ENCODE data around the gene OVOL3. TPM values are rescaled to one million over a fixed set of nuclear protein-coding genes. Genes with fewer than 3 reads are reported as not detected.

The OVOL3 gene
- total RNA-seq, 5 donors from 2014 or later (not counting 1 experiment from before 2014, with no cell fraction given) = not detected

DNA sequence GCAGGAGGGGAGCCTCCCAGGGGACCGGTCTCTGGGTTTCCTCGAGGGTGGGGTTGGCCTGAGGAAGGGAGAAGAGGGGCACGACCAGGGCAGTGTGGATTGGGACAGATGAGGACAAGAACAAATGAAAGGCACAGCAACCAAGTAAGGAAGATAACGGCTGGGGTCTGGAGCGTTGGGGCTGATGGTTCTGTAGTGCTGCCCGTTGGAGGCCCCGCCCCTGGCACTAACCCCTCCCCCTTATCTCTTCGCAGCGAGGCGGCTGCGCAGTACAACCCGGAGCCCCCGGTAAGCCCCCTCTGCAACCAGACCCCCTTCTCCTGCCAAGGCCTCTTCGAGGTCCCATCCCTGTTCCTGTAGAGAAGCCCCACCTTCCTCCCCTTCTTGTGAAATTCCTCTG lies 31.1 kb downstream of the OVOL3 start:
- H3K4me3 ChIP-seq (ENCODE audit: control insufficient read depth in 1 of 2, extremely low read depth in 1 of 2, low read length in 1 of 2) = no peak overlapping the region
- Mint-ChIP-seq H3K27me3 (no peaks in the 10 kb centered on the region), H3K36me3 (peaks cover 34% of the 10 kb centered on the region), H3K4me1 (peaks cover 13 to 19% (median 17%) of the 10 kb centered on the region in 3 donors), H3K4me3 (peak overlapping the region in 2 of 3 donors; percentile 95 to 96), H3K9me3 (no peaks in the 10 kb centered on the region), H3K27ac (peak overlapping the region in 1 of 2 donors; percentile 87)
- H3K9me3 ChIP-seq = no peaks in the 10 kb centered on the region
- peaks cover 10 to 44% of the 10 kb centered on the region in 2 donors for H3K36me3 ChIP-seq (ENCODE audit: control insufficient read depth in 2 of 2, extremely low read depth in 1 of 2, insufficient read depth in 1 of 2, low read length in 1 of 2)
- POLR2A ChIA-PET = no interaction called here
- DNase-seq (no peak), ATAC-seq (replicated peaks in 1 of 4) (no peak)
- CTCF ChIA-PET = no interaction called here
- H3K27ac ChIP-seq (ENCODE audit: low read length) = peak overlapping the region; percentile 49
- H3K4me1 ChIP-seq (ENCODE audit: control insufficient read depth in 1 of 2, extremely low read depth in 1 of 2, insufficient read depth in 2 of 2, low read length in 2 of 2) = peaks cover 0 to 22% of the 10 kb centered on the region in 2 experiments
- no peaks in the 10 kb centered on the region for H3K27me3 ChIP-seq (replicated peaks in 1 of 2; ENCODE audit: control insufficient read depth in 2 of 2, extremely low read depth in 1 of 2, insufficient read depth in 2 of 2, low read length in 1 of 2)
- WGBS (ENCODE audit: insufficient coverage) = 98% methylated on average over 8 of the region's 14 CpGs

DNA sequence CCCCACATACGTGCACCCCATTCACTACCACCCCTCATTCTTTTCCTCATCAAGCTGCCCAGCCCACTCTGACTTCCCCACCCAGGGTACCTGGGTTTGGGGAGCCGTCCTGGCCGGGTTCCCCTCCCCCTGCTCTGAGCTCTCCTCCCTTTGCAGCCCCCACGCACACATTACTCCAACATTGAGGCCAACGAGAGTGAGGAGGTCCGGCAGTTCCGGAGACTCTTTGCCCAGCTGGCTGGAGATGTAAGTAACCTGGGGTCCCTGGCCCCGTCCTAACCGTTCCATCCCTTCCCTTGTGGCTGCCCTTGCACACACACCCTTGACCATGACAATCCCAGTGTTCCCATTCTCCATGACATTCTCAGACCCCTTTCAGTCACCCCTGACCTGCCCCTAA lies 31.6 kb downstream of the OVOL3 start:
- no peak for DNase-seq
- H3K27me3 ChIP-seq (replicated peaks in 1 of 2; ENCODE audit: control insufficient read depth in 2 of 2, extremely low read depth in 1 of 2, insufficient read depth in 2 of 2, low read length in 1 of 2) = no peaks in the 10 kb centered on the region
- 94% methylated on average over 9 of the region's 9 CpGs for WGBS (ENCODE audit: insufficient coverage)

DNA sequence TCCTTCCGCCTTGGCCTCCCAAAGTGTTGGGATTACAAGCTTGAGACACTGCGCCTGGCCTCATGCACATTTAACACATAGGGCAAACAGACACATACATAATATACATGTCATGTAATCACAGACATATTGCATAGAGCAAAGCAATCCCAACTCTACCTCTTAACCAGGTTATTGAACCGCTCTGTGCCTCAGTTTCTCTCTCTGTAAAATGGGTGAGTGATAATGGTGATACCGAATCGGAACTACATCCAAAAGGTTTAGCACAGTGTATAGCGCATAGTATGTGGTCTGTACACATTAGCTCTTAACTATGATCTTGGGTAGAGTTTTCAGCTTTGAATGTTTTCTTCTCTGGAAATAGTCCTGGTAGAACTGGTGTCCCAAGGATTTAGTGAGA lies 33.7 kb downstream of the OVOL3 start:
- Histone ChIP-seq H3K27me3 (replicated peaks in 1 of 2; ENCODE audit: control insufficient read depth in 2 of 2, extremely low read depth in 1 of 2, insufficient read depth in 2 of 2, low read length in 1 of 2) (no peaks in the 10 kb centered on the region), H3K27ac (ENCODE audit: low read length) (no peak overlapping the region), H3K9me3 (no peaks in the 10 kb centered on the region), H3K4me3 (ENCODE audit: control insufficient read depth in 1 of 2, extremely low read depth in 1 of 2, low read length in 1 of 2) (no peak overlapping the region), H3K4me1 (ENCODE audit: control insufficient read depth in 1 of 2, extremely low read depth in 1 of 2, insufficient read depth in 2 of 2, low read length in 2 of 2) (peaks cover 0 to 15% of the 10 kb centered on the region in 2 experiments), H3K36me3 (ENCODE audit: control insufficient read depth in 2 of 2, extremely low read depth in 1 of 2, insufficient read depth in 1 of 2, low read length in 1 of 2) (peaks cover 15 to 66% of the 10 kb centered on the region in 2 donors)
- Mint-ChIP-seq H3K4me1 (peaks cover 12 to 18% (median 13%) of the 10 kb centered on the region in 3 donors), H3K36me3 (peaks cover 47% of the 10 kb centered on the region), H3K9me3 (no peaks in the 10 kb centered on the region), H3K4me3 (no peak overlapping the region), H3K27ac (no peak overlapping the region), H3K27me3 (no peaks in the 10 kb centered on the region)
- ATAC-seq (replicated peaks in 1 of 4) = no peak
- WGBS (ENCODE audit: insufficient coverage) = 100% methylated on average over 5 of the region's 6 CpGs
- CTCF ChIA-PET = interaction anchor here in 1 of 2 donors (0.7 kb wide), 1 partner anchor 16 kb away, joined by 4 read pairs; no protein-coding TSS in a partner anchor
- DNase-seq = no peak
- POLR2A ChIA-PET = interaction anchor here in 1 of 2 donors (0.6 kb wide), 1 partner anchor 16 kb away, joined by 3 read pairs; no protein-coding TSS in a partner anchor

More for the DNA sequence above, 31.6 kb downstream of the OVOL3 start:
- H3K9me3 ChIP-seq = no peaks in the 10 kb centered on the region
- Mint-ChIP-seq H3K27ac (peak overlapping the region; percentile 23 to 52), H3K27me3 (no peaks in the 10 kb centered on the region), H3K4me3 (peak overlapping the region in 1 of 3 donors; percentile 22), H3K9me3 (no peaks in the 10 kb centered on the region), H3K4me1 (peaks cover 13 to 18% (median 17%) of the 10 kb centered on the region in 3 donors), H3K36me3 (peaks cover 36% of the 10 kb centered on the region)
- peaks cover 0 to 22% of the 10 kb centered on the region in 2 experiments for H3K4me1 ChIP-seq (ENCODE audit: control insufficient read depth in 1 of 2, extremely low read depth in 1 of 2, insufficient read depth in 2 of 2, low read length in 2 of 2)
- ATAC-seq (replicated peaks in 1 of 4) = no peak
- peaks cover 11 to 48% of the 10 kb centered on the region in 2 donors for H3K36me3 ChIP-seq (ENCODE audit: control insufficient read depth in 2 of 2, extremely low read depth in 1 of 2, insufficient read depth in 1 of 2, low read length in 1 of 2)
- H3K4me3 ChIP-seq (ENCODE audit: control insufficient read depth in 1 of 2, extremely low read depth in 1 of 2, low read length in 1 of 2) = no peak overlapping the region
- no peak overlapping the region for H3K27ac ChIP-seq (ENCODE audit: low read length)
- POLR2A ChIA-PET = no interaction called here
- CTCF ChIA-PET = no interaction called here

DNA sequence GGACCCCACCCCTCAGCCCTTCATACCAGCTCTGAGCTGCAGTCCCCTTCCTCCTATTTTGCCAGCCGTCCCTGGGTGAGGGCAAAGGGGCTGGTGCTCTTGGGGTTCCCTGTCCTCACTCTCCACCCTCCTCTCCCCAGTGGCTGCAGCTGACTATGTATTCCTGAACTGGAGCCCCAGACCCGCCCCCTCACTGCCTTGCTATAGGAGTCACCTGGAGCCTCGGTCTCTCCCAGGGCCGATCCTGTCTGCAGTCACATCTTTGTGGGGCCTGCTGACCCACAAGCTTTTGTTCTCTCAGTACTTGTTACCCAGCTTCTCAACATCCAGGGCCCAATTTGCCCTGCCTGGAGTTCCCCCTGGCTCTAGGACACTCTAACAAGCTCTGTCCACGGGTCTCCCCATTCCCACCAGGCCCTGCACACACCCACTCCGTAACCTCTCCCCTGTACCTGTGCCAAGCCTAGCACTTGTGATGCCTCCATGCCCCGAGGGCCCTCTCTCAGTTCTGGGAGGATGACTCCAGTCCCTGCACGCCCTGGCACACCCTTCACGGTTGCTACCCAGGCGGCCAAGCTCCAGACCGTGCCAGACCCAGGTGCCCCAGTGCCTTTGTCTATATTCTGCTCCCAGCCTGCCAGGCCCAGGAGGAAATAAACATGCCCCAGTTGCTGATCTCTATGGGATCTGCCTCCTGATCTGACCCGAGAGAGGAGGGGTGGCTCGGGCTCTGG lies 38.9 kb downstream of the OVOL3 start:
- ChIA-PET CTCF (interaction anchor here in 1 of 2 donors (0.5 to 0.6 kb wide), 2 partner anchors 47 to 75 kb away, joined by 3 read pairs; no protein-coding TSS in a partner anchor), POLR2A (no interaction called here)
- H3K9me3 ChIP-seq = no peaks in the 10 kb centered on the region
- H3K27ac ChIP-seq (ENCODE audit: low read length) = no peak overlapping the region
- no peaks in the 10 kb centered on the region for H3K4me1 ChIP-seq (ENCODE audit: control insufficient read depth in 1 of 2, extremely low read depth in 1 of 2, insufficient read depth in 2 of 2, low read length in 2 of 2)
- WGBS (ENCODE audit: insufficient coverage) = 96% methylated on average over 7 of the region's 13 CpGs
- H3K4me3 ChIP-seq (ENCODE audit: control insufficient read depth in 1 of 2, extremely low read depth in 1 of 2, low read length in 1 of 2) = no peak overlapping the region
- H3K36me3 ChIP-seq (ENCODE audit: control insufficient read depth in 2 of 2, extremely low read depth in 1 of 2, insufficient read depth in 1 of 2, low read length in 1 of 2) = peaks cover 12 to 61% of the 10 kb centered on the region in 2 donors
- no peaks in the 10 kb centered on the region for H3K27me3 ChIP-seq (replicated peaks in 1 of 2; ENCODE audit: control insufficient read depth in 2 of 2, extremely low read depth in 1 of 2, insufficient read depth in 2 of 2, low read length in 1 of 2)
- Mint-ChIP-seq H3K9me3 (no peaks in the 10 kb centered on the region), H3K27me3 (no peaks in the 10 kb centered on the region), H3K36me3 (peaks cover 41% of the 10 kb centered on the region), H3K4me3 (no peak overlapping the region), H3K4me1 (peaks cover 0 to 3% (median 0%) of the 10 kb centered on the region in 3 donors), H3K27ac (no peak overlapping the region)
- ATAC-seq (replicated peaks in 1 of 4) (no peak), DNase-seq (no peak)

DNA sequence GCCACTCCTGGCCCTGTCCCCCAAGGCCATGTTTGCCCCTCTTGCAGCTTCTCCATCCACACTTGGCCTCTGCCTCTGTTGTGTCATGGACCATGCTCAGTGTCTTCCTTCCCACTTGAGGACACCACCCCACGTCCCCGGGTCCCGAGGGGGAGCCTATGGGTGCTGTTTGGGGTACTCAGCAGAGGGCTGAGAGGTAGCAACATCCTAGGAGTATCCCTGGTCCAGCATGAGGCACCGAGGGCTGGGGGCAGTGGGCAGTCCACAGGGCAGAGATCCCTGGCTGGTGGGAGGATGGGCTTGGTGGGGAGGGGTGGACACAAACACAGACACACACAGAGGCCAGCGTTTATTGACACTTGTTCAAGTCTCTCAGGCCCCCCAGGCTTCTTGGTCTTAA lies 39.6 kb downstream of the OVOL3 start:
- DNase-seq = no peak
- peaks cover 40% of the 10 kb centered on the region for H3K36me3 Mint-ChIP-seq
- no peaks in the 10 kb centered on the region for H3K27me3 Mint-ChIP-seq
- no peak for ATAC-seq (replicated peaks in 1 of 4)
- no peaks in the 10 kb centered on the region for H3K9me3 Mint-ChIP-seq
- CTCF ChIA-PET = interaction anchor here in 1 of 2 donors (0.5 kb wide), 1 partner anchor 47 kb away, joined by 3 read pairs; no protein-coding TSS in a partner anchor
- POLR2A ChIA-PET = interaction anchor here in 1 of 2 donors (0.6 kb wide), 1 partner anchor 67 kb away, joined by 3 read pairs; no protein-coding TSS in a partner anchor
- no peaks in the 10 kb centered on the region for H3K4me1 ChIP-seq (ENCODE audit: control insufficient read depth in 1 of 2, extremely low read depth in 1 of 2, insufficient read depth in 2 of 2, low read length in 2 of 2)
- no peaks in the 10 kb centered on the region for H3K27me3 ChIP-seq (replicated peaks in 1 of 2; ENCODE audit: control insufficient read depth in 2 of 2, extremely low read depth in 1 of 2, insufficient read depth in 2 of 2, low read length in 1 of 2)
- H3K4me3 Mint-ChIP-seq = no peak overlapping the region
- H3K4me3 ChIP-seq (ENCODE audit: control insufficient read depth in 1 of 2, extremely low read depth in 1 of 2, low read length in 1 of 2) = no peak overlapping the region
- peaks cover 0 to 3% (median 0%) of the 10 kb centered on the region in 3 donors for H3K4me1 Mint-ChIP-seq
- 100% methylated on average over 1 of the region's 5 CpGs for WGBS (ENCODE audit: insufficient coverage)
- H3K36me3 ChIP-seq (ENCODE audit: control insufficient read depth in 2 of 2, extremely low read depth in 1 of 2, insufficient read depth in 1 of 2, low read length in 1 of 2) = peaks cover 12 to 53% of the 10 kb centered on the region in 2 donors
- no peak overlapping the region for H3K27ac Mint-ChIP-seq
- no peaks in the 10 kb centered on the region for H3K9me3 ChIP-seq
- no peak overlapping the region for H3K27ac ChIP-seq (ENCODE audit: low read length)

DNA sequence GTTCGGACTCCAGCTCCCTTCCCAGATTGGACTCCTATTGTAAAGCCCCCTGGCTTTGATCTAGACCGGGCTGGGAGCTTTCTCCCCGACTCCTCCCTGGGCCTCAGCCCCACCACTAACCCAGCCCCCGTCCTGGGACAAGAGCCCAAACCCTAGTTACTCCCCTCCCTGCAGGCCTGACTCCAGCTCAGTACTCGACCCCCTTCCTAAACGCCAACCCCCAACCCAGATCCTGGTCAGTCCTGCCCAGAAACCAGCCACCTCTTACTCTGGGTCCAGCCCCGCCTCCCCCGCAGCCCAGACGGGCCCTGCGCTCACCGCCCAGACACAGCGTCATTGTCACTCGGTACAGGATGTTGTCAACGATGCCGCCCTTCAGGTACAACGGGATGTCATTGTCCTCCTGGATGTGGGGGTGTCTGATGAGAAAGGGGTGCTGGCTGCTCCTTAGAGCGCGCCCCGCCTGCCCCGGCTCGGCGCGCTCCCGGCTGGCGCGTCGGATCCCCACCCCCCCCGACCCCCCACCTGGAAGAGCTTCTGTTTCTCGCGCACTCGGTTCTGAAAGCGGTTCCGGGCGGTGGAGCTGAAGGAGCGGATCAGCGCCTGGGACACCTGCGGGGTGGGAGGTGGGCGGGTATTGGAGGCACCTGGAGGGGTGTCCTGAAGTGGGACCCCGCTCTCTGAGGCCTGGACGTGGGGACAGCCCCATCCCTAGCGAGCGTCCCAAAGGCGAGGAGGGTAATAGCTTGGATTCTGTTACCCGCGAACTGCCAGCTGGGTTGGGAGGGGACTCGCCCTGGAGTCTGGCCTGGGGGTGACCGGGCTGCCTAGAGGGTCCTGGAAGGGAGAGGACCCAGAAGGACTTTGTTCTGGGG lies 40.4 kb downstream of the OVOL3 start:
- H3K36me3 Mint-ChIP-seq = peaks cover 32% of the 10 kb centered on the region
- Histone ChIP-seq H3K27me3 (replicated peaks in 1 of 2; ENCODE audit: control insufficient read depth in 2 of 2, extremely low read depth in 1 of 2, insufficient read depth in 2 of 2, low read length in 1 of 2) (no peaks in the 10 kb centered on the region), H3K9me3 (no peaks in the 10 kb centered on the region), H3K36me3 (ENCODE audit: control insufficient read depth in 2 of 2, extremely low read depth in 1 of 2, insufficient read depth in 1 of 2, low read length in 1 of 2) (peaks cover 12 to 46% of the 10 kb centered on the region in 2 donors), H3K27ac (ENCODE audit: low read length) (no peak overlapping the region), H3K4me1 (ENCODE audit: control insufficient read depth in 1 of 2, extremely low read depth in 1 of 2, insufficient read depth in 2 of 2, low read length in 2 of 2) (no peaks in the 10 kb centered on the region), H3K4me3 (ENCODE audit: control insufficient read depth in 1 of 2, extremely low read depth in 1 of 2, low read length in 1 of 2) (no peak overlapping the region)
- no peak for DNase-seq
- WGBS (ENCODE audit: insufficient coverage) = 97% methylated on average over 16 of the region's 47 CpGs
- H3K4me1 Mint-ChIP-seq = peaks cover 0 to 3% (median 0%) of the 10 kb centered on the region in 3 donors
- ChIA-PET POLR2A (interaction anchor here in 1 of 2 donors (0.6 kb wide), 1 partner anchor 68 kb away, joined by 3 read pairs; no protein-coding TSS in a partner anchor), CTCF (interaction anchor here in 1 of 2 donors (0.6 kb wide), 1 partner anchor 189 kb away, joined by 7 read pairs; no protein-coding TSS in a partner anchor)
- no peaks in the 10 kb centered on the region for H3K27me3 Mint-ChIP-seq
- H3K9me3 Mint-ChIP-seq = no peaks in the 10 kb centered on the region
- no peak for ATAC-seq (replicated peaks in 1 of 4)
- H3K27ac Mint-ChIP-seq = no peak overlapping the region
- no peak overlapping the region for H3K4me3 Mint-ChIP-seq

Measured in T-cell (primary cell).